ENCODE data around the gene BICRA.
"Not testable (repeated sequence)": the region's sequence is repeated elsewhere in the genome, so short reads cannot be mapped to it uniquely, and the experiment has no call there.

BICRA gene

GRCh38 chr19:47746129-47746528 lies 137.2 kb downstream of the BICRA start:
- Mint-ChIP-seq H3K4me3 (peak overlapping the region; percentile 99), H3K36me3 (ENCODE audit: insufficient read depth) (peaks cover 38% of the 10 kb centered on the region), H3K4me1 (peaks cover 29% of the 10 kb centered on the region), H3K27ac (ENCODE audit: low read depth) (peak overlapping the region; percentile 100)
- ATAC-seq (replicated peaks; ENCODE audit: extremely low read depth, poor library complexity, severe bottlenecking); DNase-seq (ENCODE audit: low spot score in 2 of 2); H3K27me3 Mint-ChIP-seq; H3K9me3 Mint-ChIP-seq: not testable (repeated sequence)

- no peaks in the 10 kb centered on the region for H3K27me3 Mint-ChIP-seq
- ATAC-seq (replicated peaks; ENCODE audit: extremely low read depth, poor library complexity, severe bottlenecking): no peak
- peak overlapping the region; percentile 91 for H3K27ac Mint-ChIP-seq (ENCODE audit: low read depth)
- H3K36me3 Mint-ChIP-seq (ENCODE audit: insufficient read depth): peaks cover 60% of the 10 kb centered on the region
- H3K4me3 Mint-ChIP-seq: no peak overlapping the region
- no peak for DNase-seq (ENCODE audit: low spot score in 2 of 2)
- H3K9me3 Mint-ChIP-seq: no peaks in the 10 kb centered on the region
- peaks cover 29% of the 10 kb centered on the region for H3K4me1 Mint-ChIP-seq
These were observed 140.4 kb downstream of the BICRA start for GRCh38 chr19:47749326-47749725.

GRCh38 chr19:47750752-47751151 lies 141.8 kb downstream of the BICRA start:
- ATAC-seq (replicated peaks; ENCODE audit: extremely low read depth, poor library complexity, severe bottlenecking): no peak
- Mint-ChIP-seq H3K27me3 (no peaks in the 10 kb centered on the region), H3K9me3 (no peaks in the 10 kb centered on the region), H3K36me3 (ENCODE audit: insufficient read depth) (peaks cover 58% of the 10 kb centered on the region), H3K4me1 (peaks cover 20% of the 10 kb centered on the region), H3K4me3 (peak overlapping the region; percentile 40), H3K27ac (ENCODE audit: low read depth) (no peak overlapping the region)
- DNase-seq (ENCODE audit: low spot score in 2 of 2): no peak

GRCh38 chr19:47752440-47753211 lies 143.7 kb downstream of the BICRA start:
- Mint-ChIP-seq H3K36me3 (ENCODE audit: insufficient read depth) (peaks cover 67% of the 10 kb centered on the region), H3K9me3 (no peaks in the 10 kb centered on the region), H3K4me1 (peaks cover 23% of the 10 kb centered on the region), H3K27ac (ENCODE audit: low read depth) (no peak overlapping the region), H3K4me3 (no peak overlapping the region), H3K27me3 (no peaks in the 10 kb centered on the region)
- no peak for ATAC-seq (replicated peaks; ENCODE audit: extremely low read depth, poor library complexity, severe bottlenecking)
- no peak for DNase-seq (ENCODE audit: low spot score in 2 of 2)

Data from central memory CD8-positive, alpha-beta T cell (primary cell).